Duodenal mucosa (tissue), 2 donors: ENCODE data around the gene SVIL.
"Not testable (repeated sequence)": the region's sequence is repeated elsewhere in the genome, so short reads cannot be mapped to it uniquely, and the experiment has no call there.

ENCODE experiments used
- H3K27ac ChIP-seq: one replicate; pipeline ENCODE4 v1.7.0; 2013; ENCODE audit warnings: low read depth, low read length
- H3K27me3 ChIP-seq, 2 donors: one replicate each; pipeline ENCODE4 v1.7.0; 2013; ENCODE audit warnings: low read length in 2 of 2, control low read depth in 1 of 2; ENCODE audit not compliant: insufficient read depth in 2 of 2, control insufficient read depth in 1 of 2
- H3K36me3 ChIP-seq, 2 donors: one replicate each; pipeline ENCODE4 v1.7.0; 2013; ENCODE audit warnings: low read length in 2 of 2, control low read depth in 1 of 2; ENCODE audit not compliant: insufficient read depth in 2 of 2, control insufficient read depth in 1 of 2
- H3K4me1 ChIP-seq, 2 donors: one replicate each; pipeline ENCODE4 v1.7.0; 2013; ENCODE audit warnings: low read length in 2 of 2, control low read depth in 1 of 2; ENCODE audit not compliant: insufficient read depth in 2 of 2, control insufficient read depth in 1 of 2
- H3K4me3 ChIP-seq, 2 donors: one replicate each; pipeline ENCODE4 v1.7.0; 2013; ENCODE audit warnings: low read length in 2 of 2, low read depth in 1 of 2
- H3K9ac ChIP-seq, 2 donors: one replicate each; pipeline ENCODE4 v1.7.0; 2013; ENCODE audit warnings: low read length in 2 of 2, low read depth in 1 of 2
- H3K9me3 ChIP-seq, 2 donors: one replicate each; pipeline ENCODE4 v1.7.0; 2013; ENCODE audit warnings: low read length in 2 of 2, control low read depth in 1 of 2; ENCODE audit not compliant: control insufficient read depth in 1 of 2

SVIL gene

GRCh38 chr10:29622382-29622922, 12.3 kb downstream of the SVIL start:
- Histone ChIP-seq H3K9me3 (no peaks in the 10 kb centered on the region), H3K36me3 (no peaks in the 10 kb centered on the region), H3K27me3 (no peaks in the 10 kb centered on the region), H3K4me1 (peaks cover 2 to 5% of the 10 kb centered on the region in 2 donors), H3K27ac (no peak overlapping the region), H3K4me3 (no peak overlapping the region), H3K9ac (no peak overlapping the region)

GRCh38 chr10:29621161-29621560, 13.6 kb downstream of the SVIL start:
- H3K36me3 ChIP-seq = no peaks in the 10 kb centered on the region
- no peak overlapping the region for H3K27ac ChIP-seq
- no peaks in the 10 kb centered on the region for H3K27me3 ChIP-seq
- H3K4me3 ChIP-seq = no peak overlapping the region
- H3K9ac ChIP-seq = no peak overlapping the region
- H3K4me1 ChIP-seq = peaks cover 0 to 5% of the 10 kb centered on the region in 2 donors
- no peaks in the 10 kb centered on the region for H3K9me3 ChIP-seq

- Histone ChIP-seq H3K27me3 (no peaks in the 10 kb centered on the region), H3K4me1 (peaks cover 0 to 5% of the 10 kb centered on the region in 2 donors), H3K9ac (no peak overlapping the region), H3K36me3 (no peaks in the 10 kb centered on the region), H3K27ac (no peak overlapping the region), H3K9me3 (no peaks in the 10 kb centered on the region), H3K4me3 (no peak overlapping the region)
Observed at GRCh38 chr10:29620112-29620690, 14.6 kb downstream of the SVIL start.

GRCh38 chr10:29619241-29619669, 15.5 kb downstream of the SVIL start:
- H3K27me3 ChIP-seq = no peaks in the 10 kb centered on the region
- H3K9ac ChIP-seq = no peak overlapping the region
- no peaks in the 10 kb centered on the region for H3K36me3 ChIP-seq
- H3K4me3 ChIP-seq = no peak overlapping the region
- H3K4me1 ChIP-seq = peaks cover 0 to 5% of the 10 kb centered on the region in 2 donors
- no peak overlapping the region for H3K27ac ChIP-seq
- no peaks in the 10 kb centered on the region for H3K9me3 ChIP-seq

- H3K36me3 ChIP-seq = no peaks in the 10 kb centered on the region
- H3K4me1 ChIP-seq = peaks cover 0 to 5% of the 10 kb centered on the region in 2 donors
Observed at GRCh38 chr10:29618341-29619171, 16.2 kb downstream of the SVIL start.

GRCh38 chr10:29617880-29618340, 16.9 kb downstream of the SVIL start:
- no peak overlapping the region for H3K27ac ChIP-seq

More at GRCh38 chr10:29618341-29619171, 16.2 kb downstream of the SVIL start:
- no peaks in the 10 kb centered on the region for H3K9me3 ChIP-seq
- H3K9ac ChIP-seq = no peak overlapping the region
- no peaks in the 10 kb centered on the region for H3K27me3 ChIP-seq
- no peak overlapping the region for H3K27ac ChIP-seq
- H3K4me3 ChIP-seq = no peak overlapping the region

GRCh38 chr10:29616542-29616941, 18.2 kb downstream of the SVIL start:
- no peak overlapping the region for H3K4me3 ChIP-seq
- H3K27ac ChIP-seq = no peak overlapping the region
- H3K9me3 ChIP-seq = no peaks in the 10 kb centered on the region
- H3K4me1 ChIP-seq = peaks cover 0 to 5% of the 10 kb centered on the region in 2 donors
- H3K27me3 ChIP-seq = no peaks in the 10 kb centered on the region
- no peak overlapping the region for H3K9ac ChIP-seq
- H3K36me3 ChIP-seq = no peaks in the 10 kb centered on the region

More at GRCh38 chr10:29617880-29618340, 16.9 kb downstream of the SVIL start:
- H3K27me3 ChIP-seq = no peaks in the 10 kb centered on the region
- peaks cover 0 to 5% of the 10 kb centered on the region in 2 donors for H3K4me1 ChIP-seq
- no peak overlapping the region for H3K4me3 ChIP-seq
- H3K9ac ChIP-seq = no peak overlapping the region
- H3K36me3 ChIP-seq = no peaks in the 10 kb centered on the region
- no peaks in the 10 kb centered on the region for H3K9me3 ChIP-seq

GRCh38 chr10:29615195-29615594, 19.6 kb downstream of the SVIL start:
- H3K4me1 ChIP-seq = peaks cover 0 to 5% of the 10 kb centered on the region in 2 donors
- H3K9ac ChIP-seq = no peak overlapping the region
- no peak overlapping the region for H3K27ac ChIP-seq
- H3K36me3 ChIP-seq = no peaks in the 10 kb centered on the region
- H3K9me3 ChIP-seq = no peaks in the 10 kb centered on the region
- H3K4me3 ChIP-seq = no peak overlapping the region
- H3K27me3 ChIP-seq = no peaks in the 10 kb centered on the region

- H3K9me3 ChIP-seq, H3K36me3 ChIP-seq, H3K9ac ChIP-seq, H3K4me1 ChIP-seq, H3K27me3 ChIP-seq, H3K27ac ChIP-seq, H3K4me3 ChIP-seq: not testable (repeated sequence)
Observed at GRCh38 chr10:29614289-29614688, 20.5 kb downstream of the SVIL start.

- Histone ChIP-seq H3K4me3 (no peak overlapping the region), H3K27me3 (no peaks in the 10 kb centered on the region), H3K27ac (no peak overlapping the region), H3K4me1 (peaks cover 0 to 5% of the 10 kb centered on the region in 2 donors), H3K9ac (no peak overlapping the region), H3K9me3 (no peaks in the 10 kb centered on the region), H3K36me3 (no peaks in the 10 kb centered on the region)
Observed at GRCh38 chr10:29613791-29614190, 21.0 kb downstream of the SVIL start.
